GM18520 (cell line): ENCODE data around the gene GRAMD4.

Experiments used
- ATAC-seq: cut with Tn5 transposase; IDR thresholded peaks from one replicate; pipeline ENCODE4 v1.9.1; 2021; ENCODE audit not compliant: unreplicated experiment

Gene GRAMD4

DNA sequence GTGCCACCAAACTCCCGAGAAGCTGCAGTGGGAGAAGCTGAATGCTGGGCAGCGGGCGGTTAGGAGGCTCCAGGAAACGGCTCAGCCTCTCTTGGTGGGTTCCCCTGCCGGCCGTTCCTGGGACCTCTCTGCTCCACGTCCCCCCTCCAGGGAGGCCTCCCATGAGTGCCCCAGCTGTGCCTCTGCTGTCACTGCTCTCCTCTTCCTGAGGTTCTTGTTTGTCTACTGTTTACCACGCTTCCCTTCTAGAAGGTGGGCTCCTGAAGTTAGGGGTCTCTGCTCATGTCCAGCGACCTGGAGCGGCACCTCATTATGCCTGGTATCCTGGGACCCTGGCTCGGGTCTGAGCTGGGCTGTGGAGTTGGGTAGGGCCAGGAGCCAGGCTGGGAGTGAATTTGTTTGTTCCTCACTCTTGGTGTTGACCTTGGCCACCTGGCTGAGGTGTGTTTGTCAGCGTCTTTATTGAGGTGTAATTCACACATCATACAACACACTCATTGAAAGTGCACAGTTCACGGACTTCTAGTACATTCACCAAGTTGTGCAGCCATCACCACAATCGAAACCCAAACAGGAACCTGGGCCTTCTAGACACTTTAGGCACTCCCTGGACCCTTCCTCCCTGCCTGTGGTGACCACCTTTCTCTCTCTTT, 37.8 kb upstream of the GRAMD4 start:
- no peak for ATAC-seq

DNA sequence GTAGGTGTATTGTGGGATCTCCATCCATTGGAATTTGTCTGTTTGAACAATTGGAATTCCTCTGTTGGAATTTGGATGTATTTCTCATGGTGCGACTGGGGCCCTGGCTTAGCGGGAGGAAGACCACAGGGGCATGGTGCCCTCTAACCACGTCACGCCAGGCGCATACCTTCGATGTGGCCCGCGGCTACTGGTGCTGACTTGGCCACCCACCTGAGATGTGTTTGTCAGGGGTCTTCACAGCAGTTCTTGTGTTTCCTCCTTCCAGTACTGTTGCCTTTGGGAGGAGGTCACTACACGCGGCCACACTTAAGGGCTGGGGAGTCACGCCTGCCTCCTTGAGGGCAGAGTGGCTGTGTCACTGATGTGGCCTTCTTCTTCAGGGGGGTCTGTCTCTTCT, 36.6 kb upstream of the GRAMD4 start:
- ATAC-seq, result no peak

DNA sequence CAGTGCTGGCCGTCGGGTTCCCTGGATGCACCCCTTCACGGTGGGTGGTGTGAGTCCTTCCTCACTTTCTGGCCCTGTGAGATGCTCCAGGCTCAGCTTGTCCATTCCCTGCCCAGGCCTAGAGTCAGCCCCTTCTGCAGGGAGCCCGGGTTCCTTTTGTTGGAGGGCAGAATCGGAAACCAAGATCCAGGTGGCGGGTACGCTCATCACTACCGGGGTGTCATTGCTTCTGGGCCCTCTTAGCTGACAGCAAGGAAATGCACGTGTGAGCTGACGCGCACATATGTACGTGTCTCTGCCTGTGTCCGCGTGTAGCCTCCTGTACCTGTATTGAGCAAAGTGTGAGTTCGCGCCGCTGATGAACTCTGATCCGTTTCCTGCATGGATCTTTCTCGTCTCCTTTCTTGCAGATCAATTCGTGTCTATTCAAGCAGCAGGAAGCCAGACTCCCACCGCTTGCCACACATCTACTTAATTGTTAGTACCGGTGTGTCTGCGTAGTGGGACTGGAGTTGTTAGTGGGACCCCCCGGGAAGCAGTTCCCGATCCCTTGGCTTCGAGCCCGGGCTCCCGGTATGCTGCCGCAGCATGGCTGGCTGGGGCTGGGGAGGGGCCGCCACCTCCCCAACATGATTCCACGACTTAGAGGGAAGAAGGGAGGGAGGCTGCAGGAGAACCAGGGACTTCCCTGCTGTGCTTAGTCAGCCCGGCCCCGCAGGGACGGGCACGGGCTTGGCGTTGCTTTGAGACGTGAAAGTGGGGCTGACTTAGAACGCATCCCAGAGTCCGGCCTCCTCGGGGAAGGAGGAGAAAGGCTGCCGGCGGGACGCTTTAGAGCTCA, 35.9 kb upstream of the GRAMD4 start:
- ATAC-seq, result no peak

DNA sequence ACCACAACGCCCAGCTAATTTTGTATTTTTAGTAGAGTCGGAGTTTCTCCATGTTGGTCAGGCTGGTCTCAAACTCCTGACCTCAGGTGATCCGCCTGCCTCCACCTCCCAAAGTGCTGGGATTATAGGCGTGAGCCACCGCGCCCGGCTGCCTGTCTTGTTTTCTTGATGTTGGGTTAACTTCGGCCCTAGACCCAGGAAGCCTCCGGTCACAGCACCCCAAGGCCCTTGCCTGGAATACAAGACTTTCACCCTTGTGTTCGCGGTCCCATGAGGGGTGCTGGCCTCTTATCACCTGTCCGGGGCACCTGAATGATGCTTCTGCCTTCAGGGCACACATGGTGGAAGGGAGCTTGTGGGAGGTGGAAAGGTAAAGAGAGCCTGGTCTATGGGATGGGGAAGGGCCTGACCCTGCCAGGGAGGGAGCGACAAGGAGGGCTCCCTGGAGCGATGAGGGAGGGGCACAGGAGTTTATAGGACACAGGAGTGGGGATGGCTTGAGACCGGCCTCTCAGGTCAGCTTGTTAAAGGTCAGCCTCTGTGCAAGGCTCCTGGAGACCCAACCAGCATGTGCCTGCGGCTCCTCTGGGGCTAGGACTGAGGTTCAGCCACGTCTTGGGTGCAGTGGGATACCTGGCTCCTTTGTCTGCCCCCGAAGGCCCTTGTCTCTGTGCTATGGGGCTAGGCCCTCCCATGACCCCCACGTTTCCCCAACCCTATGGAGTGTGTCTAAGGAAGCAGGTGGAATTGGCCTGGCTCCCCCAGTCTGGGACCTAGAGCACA, 34.7 kb upstream of the GRAMD4 start:
- no peak for ATAC-seq

DNA sequence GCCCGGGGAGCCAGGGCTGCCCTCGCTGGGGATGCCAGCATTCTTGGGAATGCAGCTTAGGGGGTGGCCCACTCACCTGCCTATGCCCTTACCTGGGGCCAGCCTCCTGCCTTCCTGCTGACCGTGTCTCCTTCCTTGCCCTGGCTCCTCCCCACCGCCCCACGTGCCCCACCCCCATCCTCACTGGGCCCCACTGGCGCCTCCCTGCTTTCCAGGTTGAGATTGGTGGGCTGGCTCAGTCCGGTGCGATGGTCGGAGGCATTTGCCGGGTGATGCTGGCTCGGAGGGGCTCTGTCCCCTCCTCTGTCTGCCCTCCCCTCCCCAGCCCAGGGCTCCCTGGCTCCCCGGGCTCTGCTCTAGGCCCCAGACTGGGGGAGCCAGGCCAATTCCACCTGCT, 34.1 kb upstream of the GRAMD4 start:
- no peak for ATAC-seq

DNA sequence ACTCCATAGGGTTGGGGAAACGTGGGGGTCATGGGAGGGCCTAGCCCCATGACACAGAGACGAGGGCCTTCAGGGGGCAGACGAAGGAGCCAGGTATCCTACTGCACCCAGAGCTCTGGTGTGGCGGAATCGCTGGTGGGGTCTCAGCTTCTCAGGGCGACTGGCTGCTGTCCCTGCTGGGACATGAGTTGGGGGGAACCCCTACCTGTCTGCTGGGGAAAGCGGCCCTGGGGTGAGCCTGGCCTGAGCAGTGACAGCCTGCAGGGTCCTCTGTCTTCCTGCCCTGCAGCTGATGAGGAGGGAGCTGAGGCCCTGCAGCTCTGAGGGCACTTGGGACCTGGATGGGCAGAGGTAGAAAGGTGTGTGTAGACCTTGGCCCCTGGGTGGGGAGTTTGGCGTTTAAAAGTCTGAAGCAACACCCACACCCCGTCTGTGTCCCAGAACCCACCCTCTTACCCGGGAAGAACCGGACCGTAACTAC, 33.6 kb upstream of the GRAMD4 start:
- ATAC-seq, result no peak

DNA sequence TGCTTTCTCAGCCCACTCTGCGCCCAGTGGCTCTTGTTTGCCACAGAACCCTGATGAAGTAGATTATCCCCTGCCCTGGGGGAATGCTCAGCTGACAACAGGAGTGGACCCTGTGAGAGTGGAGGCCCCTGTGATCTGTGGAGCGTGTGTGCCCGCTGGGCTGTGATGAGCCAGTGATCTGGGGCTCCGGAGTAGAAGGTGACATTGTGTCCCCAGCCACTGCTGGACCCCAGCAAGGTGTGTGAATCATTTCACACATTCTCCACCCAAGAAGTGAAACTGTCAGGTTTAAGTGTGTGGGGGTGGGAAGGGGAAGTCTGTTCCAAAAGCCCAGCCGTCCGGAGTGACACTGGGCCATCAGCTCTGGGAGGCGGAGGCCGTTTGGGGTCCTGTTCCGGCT, 33.1 kb upstream of the GRAMD4 start:
- ATAC-seq, result no peak

DNA sequence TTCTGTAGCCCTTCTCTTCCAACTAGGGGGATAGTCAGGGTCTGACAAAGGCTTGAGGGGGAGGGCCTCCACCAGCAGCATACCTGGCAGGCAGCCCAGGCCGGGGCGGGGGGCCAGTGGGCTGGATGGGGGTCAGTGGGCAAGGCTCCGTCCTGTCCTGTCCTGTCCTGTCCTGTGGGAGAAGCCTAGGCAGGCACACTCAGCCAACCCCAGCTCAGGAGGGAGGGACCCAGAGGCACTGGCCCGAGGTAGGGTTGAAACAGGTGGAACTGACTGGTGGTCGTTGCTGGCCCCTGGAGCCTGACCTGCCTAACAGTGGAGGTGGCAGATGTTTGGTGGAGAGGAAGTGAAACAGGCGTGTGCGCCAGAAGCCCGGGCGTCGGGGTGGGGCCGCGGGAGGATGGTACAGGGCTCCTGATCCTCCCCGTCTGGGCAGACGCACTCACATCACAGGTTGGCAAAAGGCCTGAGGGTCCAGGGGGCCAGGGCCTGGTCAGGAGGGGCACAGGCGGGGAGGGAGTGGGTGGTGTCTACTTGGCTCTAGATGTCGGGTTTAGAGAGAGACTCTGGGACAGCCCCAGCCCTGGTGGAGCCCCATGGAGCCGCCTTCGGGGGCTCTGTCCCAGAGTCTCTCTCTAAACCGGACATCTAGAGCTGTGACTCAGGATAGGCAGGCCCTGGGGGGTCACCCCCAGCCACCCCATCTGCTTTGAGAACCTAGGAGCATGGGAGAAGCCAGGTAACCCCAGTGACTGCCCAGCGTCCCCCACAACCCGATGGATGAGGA, 32.5 kb upstream of the GRAMD4 start:
- ATAC-seq, result no peak

DNA sequence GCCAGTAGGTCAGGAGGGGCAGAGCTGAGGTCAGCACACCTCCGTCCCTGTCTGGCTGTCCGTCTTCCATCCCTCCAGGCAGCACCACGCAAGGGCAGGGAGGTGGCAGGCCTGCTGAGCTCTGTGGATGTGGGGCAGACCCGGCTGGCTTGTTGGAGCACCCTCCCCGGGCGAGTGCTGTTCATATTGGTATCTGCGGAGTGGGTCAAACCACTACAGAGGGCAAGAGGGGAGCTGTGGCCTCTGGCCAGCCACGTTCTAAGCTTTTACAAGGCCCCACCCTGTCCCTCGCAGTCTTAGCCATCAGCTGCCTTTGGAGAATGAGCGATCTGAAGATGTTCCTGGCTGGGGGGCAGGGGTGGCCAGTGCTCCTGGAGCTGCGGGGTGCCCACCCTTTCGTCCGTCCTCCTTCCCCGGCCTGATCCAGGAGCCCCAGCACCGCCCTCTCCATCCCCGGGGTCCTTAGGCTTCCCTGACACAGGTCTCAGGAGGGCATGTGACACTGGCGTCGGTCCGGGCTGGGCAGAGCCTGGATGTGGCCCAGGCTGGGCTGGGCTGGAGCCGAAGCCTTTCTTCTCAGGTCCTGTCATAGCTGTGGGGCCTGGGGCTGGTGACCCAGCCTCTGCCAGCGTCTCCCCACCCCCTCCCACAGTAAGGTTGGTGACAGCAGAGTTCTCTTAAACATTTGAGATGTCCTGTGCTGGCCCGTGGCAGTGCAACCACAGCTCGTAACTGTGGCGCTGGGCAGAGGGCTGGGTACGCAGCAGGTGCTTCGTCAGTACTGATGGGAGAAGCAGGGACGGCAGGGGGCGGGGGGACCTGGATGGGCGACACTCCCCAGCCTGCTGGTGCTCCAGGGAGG, 31.7 kb upstream of the GRAMD4 start:
- ATAC-seq, result no peak

DNA sequence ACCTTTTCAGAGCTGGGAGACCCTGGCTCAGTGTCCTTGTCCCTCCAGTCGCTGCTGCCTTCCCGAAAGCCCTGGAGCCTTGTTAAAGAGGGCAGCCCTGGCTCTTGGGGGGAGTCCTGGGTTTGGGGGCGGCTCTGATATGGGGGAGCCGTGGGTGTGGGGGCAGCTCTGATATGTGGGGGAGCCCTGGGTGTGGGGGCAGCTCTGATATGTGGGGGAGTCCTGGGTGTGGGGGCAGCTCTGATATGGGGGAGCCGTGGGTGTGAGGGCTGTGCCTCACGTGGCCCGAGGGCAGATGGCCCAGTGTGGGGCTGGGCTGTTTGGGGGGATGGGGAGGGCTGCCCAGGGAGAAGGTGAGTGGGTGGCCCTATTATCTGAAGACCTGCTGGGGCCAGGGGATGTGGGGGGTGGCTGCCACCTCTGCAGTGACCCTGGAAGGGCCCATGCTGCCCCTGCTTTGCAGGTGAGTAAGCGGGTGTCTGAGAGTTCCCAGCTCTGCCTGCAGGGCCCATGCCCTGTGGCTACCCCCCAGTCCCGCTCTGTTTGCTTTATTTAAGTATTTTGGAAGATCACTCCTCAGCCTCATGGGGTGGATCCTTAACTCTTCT, 30.9 kb upstream of the GRAMD4 start:
- no peak for ATAC-seq

DNA sequence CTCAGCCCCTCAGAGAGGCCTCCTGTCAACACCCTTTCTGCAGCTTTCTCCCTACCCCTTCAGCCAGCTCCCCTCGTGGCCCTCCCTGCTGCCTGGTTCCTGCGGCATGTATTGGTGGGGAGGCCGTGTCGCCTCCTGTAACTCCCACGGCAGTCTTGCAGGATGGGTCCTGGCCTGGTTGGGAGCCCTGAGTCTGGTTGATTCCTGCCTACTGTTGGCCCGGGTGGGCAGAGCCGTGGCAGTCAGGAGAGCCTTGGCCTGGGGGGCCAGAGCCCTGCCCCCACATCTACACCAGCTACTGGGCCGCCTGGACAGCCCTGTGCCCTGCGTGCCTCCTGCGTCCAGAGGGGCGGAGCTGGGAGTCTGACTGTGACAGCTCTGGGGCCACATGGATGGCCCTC, 30.3 kb upstream of the GRAMD4 start:
- ATAC-seq, result no peak

DNA sequence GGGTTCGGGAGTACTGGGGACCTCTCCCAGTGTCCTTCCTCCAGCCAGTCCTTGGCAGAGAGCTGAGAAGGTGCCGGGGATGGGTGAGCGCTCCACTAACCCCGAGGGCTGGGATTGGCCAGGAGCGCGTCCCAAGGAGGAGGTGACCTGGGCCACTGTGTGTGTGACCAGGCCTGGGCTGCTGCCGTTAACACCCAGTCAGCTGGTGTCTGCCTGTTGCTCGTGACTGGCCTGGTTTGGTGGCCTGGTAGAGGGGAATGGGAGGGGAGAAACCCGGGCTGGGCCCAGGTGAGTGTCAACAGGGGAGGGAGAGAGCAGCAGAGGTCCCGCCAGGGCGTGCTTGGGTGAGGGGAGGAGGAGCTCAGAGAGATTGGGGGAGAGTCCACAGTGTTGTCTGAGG, 29.9 kb upstream of the GRAMD4 start:
- no peak for ATAC-seq

DNA sequence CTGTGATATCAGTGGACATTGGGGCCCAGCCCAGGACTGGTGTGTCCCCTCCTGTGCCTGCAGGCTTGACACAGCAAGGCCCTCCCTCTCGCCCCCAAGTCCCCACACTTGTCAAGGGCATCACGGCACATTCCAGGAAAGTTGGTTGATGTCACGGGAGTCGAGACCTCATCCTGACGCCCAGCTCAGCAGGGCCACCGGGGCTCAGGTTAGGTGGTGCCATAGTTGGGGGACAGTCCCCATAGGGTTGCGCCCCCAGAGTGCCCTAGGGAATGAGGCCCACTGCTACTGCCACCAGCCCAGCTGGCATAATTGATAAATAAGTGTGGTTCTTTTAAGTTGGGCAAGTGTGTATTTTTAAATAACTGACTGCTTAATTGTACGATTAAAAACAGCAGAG, 28.3 kb upstream of the GRAMD4 start:
- no peak for ATAC-seq

DNA sequence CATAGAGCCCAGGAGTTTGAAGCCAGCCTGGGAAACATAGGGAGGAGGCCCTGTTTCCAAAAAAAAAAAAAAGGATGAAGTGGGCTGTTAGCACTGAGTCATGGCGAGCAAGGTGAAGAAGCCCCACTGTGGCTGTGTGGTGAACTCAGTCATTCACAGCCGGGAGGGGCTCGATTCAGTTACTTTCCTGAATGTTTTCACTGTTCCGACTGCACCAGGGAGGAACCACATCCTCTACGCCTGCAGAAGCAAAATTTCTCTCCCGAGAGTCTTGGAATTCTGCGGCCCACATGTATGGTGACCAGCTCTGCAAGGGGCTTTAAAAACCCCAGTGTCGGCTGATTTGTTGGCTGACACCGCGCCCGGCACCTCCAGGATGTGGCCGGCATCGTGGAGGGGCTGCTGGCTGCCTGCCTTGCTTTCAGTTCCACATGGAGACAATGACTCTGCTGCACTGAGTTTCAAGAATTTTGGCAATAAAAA, 27.8 kb upstream of the GRAMD4 start:
- no peak for ATAC-seq

DNA sequence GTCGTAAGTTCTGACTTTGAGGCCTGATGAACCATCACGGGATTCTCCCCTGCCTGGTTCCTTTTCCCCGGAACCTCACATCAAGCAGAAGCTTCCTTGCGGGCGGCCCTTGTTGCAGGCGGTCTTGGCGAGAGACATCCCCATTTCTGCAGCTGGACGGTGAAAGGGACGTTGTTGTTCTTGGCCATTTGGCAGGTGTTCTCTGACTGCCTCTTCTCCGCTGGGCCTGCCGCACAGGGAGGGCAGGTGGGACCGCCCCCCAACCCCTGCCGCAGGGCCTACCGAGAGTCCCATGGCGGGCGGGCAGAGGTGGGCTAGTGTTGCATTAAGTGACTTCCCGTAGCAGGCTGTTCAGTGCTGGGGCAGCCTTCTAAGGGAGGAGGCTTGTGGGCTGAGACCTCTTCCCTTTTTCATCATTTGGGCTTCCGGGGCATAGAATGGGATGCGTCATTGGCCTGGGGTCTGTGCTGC, 26.9 kb upstream of the GRAMD4 start:
- ATAC-seq, result no peak

DNA sequence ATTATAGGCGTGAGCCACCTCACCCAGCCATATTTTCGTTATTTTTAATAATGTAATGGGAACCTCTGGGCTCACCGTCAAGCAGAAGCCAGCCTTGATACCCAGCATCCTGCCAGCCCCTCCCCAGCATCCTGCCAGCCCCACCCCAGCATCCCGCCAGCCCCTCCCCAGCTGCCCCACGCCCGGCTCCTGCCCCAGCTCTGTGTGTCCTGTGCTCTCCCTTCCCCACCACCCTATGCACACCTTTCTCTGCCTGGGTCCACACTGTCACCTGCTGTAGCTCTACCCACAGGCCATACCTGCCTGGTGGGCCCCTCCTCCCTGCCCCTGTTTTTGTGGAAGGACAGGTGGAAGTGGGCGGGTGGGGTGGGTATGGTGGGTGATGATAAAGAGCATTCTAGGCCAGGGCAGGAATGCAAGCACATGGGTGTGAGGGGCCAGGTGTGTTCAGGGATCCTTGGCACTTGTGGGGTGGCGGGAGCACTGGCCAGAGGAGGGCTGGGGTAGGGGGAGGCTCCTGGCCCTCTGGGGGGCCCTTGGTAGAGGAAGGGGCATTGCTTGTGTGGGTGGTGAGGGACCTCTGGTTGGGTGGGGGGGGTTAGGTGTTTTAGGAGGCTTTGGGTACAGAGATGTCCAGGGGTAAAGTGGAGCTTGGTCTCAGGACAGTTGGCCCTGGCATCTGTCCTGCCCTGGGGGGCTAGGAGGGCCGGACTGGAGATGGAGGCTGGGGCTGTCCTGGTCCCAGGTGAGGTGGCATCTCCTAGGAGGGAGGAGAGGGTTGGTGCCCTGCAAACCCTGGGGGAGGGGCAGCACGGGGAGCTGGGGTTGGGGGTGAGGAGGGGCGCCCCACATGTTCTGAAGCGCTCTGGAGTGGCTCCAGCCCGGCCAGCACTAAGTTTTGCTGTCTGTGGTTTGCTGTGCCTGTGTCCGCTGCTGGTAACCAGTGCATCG, 25.9 kb upstream of the GRAMD4 start:
- no peak for ATAC-seq

DNA sequence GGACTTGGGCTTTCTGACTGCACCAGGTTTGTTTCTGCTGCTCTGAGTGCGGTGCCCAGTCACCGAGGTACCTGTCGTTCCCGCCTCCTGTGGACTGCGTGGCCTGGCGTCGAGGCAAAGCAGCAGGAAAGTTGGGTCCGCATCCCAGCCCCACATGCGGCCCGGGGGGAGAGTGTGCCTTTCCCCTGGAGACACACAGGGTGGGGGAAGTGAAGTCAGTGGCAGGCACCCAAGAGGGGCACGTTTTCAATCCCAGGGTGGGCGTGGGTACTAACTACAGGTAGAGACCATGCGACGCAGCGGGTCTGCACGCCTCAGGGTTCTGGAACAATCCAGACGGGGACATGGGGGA, 25.3 kb upstream of the GRAMD4 start:
- ATAC-seq, result no peak

DNA sequence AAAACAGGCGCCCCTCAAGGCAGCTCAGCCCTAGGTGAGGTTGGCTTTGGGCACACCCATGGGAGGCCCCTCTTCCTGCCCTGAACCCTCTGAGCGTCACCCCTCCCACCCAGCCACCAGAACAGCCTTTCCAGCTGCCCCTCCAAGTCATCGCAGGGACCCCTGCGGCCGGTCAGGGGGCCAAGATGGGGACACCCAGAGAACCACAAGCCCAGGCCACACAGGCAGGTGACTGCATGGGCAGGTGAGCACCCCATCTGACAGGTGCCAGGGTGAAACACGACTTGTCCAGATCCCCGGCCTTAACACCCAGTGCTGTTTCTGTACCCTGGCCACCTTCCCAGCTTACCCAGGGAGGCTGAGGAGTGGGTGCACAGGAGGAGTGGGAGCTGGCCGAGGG, 24.6 kb upstream of the GRAMD4 start:
- no peak for ATAC-seq
